Activated T-helper 1 cell treated with anti-CD3 and anti-CD28 coated beads, Interleukin-12 subunit alpha, Interleukin-12 subunit beta, Interleukin-2, Interleukin-4 antibody, amounts not matched to agents 30 ng/mL and 10 ng/mL and 1 ng/mL, durations not matched to agents 14 hours and 24 hours and 36 hours (primary cell): ENCODE data around the gene COPS2. TPM values are rescaled to one million over a fixed set of nuclear protein-coding genes. Genes with fewer than 3 reads are reported as not detected.
A peak's percentile ranks its signal among the peaks of the same experiment; 100 is the strongest.
"Not testable (repeated sequence)": the region's sequence is repeated elsewhere in the genome, so short reads cannot be mapped to it uniquely, and the experiment has no call there.

ENCODE experiments used
- DNase-seq: peaks from one replicate; pipeline ENCODE4 v3.0.0; 2021; ENCODE audit warnings: low spot score
- H3K27ac Mint-ChIP-seq: one replicate; pipeline ENCODE4 v1.8.0; 2021; ENCODE audit warnings: mild to moderate bottlenecking, mixed read lengths
- H3K27me3 Mint-ChIP-seq: one replicate; pipeline ENCODE4 v1.8.0; 2022; ENCODE audit warnings: mild to moderate bottlenecking, moderate library complexity, mixed read lengths; ENCODE audit not compliant: insufficient read depth
- H3K36me3 Mint-ChIP-seq: one replicate; pipeline ENCODE4 v1.8.0; 2021; ENCODE audit warnings: low read depth, mixed read lengths
- H3K4me1 Mint-ChIP-seq: one replicate; pipeline ENCODE4 v1.8.0; 2021; ENCODE audit warnings: low read depth, mixed read lengths
- H3K4me3 Mint-ChIP-seq: one replicate; pipeline ENCODE4 v1.8.0; 2021; ENCODE audit warnings: mild to moderate bottlenecking, moderate library complexity, mixed read lengths
- H3K9me3 Mint-ChIP-seq: one replicate; pipeline ENCODE4 v1.8.0; 2021; ENCODE audit warnings: mixed read lengths
- intact Hi-C: fragments of 100-400 bp; cut with micrococcal nuclease; formaldehyde crosslinking; loops from one replicate; pipeline ENCODE4 v1.15.1; 2024
- total RNA-seq: library from RNA; stranded (reverse); gene quantifications from 2 replicates; pipeline ENCODE4 v1.2.3, GENCODE V29; 2022

The COPS2 gene
- total RNA-seq, 1 donor from 2014 or later: 99.7 TPM

DNA sequence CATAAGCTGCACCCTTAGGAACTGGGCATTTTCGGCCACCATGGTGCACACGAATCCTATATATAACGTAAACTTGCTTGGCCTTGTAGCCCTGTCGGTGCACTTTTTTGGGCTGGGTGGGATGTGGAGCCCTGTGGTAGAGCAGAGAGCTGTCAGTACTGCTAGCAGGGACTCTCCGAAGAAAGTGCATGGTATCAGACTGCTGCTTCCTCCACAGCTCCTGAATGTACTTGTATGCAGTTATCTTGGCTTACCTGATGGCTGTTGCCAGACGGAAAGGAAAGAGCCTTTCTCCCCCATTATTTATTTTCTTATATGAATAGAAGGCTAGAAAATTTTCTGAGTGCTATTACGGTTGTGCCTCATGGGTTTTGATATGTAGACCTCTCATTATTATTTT is 23.1 kb upstream of the COPS2 start:
- peaks cover 1% of the 10 kb centered on the region for H3K27me3 Mint-ChIP-seq
- H3K9me3 Mint-ChIP-seq: no peaks in the 10 kb centered on the region
- no peak overlapping the region for H3K27ac Mint-ChIP-seq
- no peak for DNase-seq
- no peak overlapping the region for H3K4me3 Mint-ChIP-seq
- H3K4me1 Mint-ChIP-seq: peaks cover 14% of the 10 kb centered on the region
- intact Hi-C loops: no loop called here
- H3K36me3 Mint-ChIP-seq: peaks cover 20% of the 10 kb centered on the region

DNA sequence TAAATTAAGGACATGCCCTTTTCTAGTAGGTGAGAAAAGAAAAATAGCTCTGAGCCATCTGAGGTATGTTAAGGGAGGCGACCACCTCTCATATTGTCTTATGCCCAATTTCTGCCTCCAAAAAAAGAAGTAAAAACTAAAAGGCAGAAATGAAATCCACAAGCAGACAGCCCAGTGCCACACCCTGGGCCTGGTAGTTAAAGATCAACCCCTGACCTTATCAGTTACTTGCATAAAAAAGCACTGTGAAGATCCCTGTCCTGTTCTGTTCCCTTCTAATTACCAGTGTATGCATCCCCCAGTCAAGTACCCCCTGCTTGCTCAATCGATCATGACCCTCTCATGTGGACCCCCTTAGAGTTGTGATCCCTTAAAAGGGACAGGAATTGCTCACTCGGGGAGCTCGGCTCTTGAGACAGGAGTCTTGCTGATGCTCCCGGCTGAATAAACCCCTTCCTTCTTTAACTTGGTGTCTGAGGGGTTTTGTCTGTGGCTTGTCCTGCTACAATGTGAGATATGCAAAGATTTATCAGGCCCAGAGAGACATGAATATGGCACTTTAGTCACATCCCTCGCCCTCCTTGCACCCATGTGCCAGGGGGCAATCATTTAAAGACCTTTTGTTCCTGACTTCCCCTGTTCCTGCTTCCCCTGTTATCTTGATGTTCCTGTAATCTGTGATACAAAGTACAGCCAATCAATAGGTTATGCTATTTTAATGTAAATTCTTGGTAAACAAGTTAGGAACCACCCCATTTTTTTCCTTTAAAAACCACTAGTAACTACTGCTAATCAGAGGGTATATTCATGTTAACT is 20.4 kb upstream of the COPS2 start:
- DNase-seq, H3K9me3 Mint-ChIP-seq, H3K27ac Mint-ChIP-seq, H3K4me3 Mint-ChIP-seq, H3K27me3 Mint-ChIP-seq, intact Hi-C loops: not testable (repeated sequence)
- Mint-ChIP-seq H3K4me1 (peaks cover 36% of the 10 kb centered on the region), H3K36me3 (peaks cover 15% of the 10 kb centered on the region)

DNA sequence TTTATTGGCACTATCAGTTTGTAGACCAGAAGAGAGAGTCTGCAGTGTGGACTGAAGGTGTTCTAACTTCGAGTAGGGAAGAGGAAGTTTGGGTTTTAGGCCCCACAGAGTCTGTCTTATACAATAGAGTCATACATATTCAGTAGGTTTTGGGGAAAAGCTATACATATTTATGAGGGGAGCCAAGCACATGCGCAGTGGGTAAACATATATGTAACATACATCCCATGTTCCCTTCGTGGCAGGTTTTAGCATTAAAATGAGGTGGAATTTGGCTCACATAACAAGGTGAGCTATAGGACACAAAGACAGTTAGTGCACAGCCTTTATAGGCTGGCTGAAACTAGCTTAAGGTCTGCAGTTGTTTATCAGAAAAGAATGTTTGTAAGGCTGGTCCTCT is 19.5 kb upstream of the COPS2 start:
- Mint-ChIP-seq H3K36me3 (peaks cover 17% of the 10 kb centered on the region), H3K27ac (no peak overlapping the region), H3K4me3 (no peak overlapping the region), H3K27me3 (no peaks in the 10 kb centered on the region), H3K9me3 (no peaks in the 10 kb centered on the region), H3K4me1 (peaks cover 38% of the 10 kb centered on the region)
- intact Hi-C loops: loop anchor here (5.0 kb wide), 1 partner anchor 447 kb away; the partner anchor contains the start of genes DTWD1 and FAM227B
- no peak for DNase-seq

DNA sequence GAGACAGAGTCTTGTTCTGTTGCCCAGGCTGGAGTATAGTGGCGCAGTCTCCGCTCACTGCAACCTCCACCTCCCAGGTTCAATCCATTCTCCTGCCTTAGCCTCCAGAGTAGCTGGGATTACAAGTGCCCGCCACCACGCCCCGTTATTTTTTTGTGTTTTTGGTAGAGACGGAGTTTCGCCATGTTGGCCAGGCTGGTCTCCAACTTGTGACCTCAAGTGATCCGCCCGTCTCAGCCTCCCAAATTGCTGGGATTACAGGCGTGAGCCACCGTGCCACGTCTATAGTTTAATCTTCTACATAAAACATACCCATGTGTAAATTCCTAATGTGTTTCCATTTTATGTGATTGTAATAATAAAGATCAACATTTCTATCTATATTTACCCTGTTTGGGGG is 16.4 kb upstream of the COPS2 start:
- Mint-ChIP-seq H3K9me3 (no peaks in the 10 kb centered on the region), H3K4me1 (peaks cover 47% of the 10 kb centered on the region), H3K27me3 (no peaks in the 10 kb centered on the region), H3K27ac (no peak overlapping the region), H3K4me3 (peak overlapping the region; percentile 97), H3K36me3 (peaks cover 13% of the 10 kb centered on the region)
- no peak for DNase-seq
- intact Hi-C loops: loop anchor here (5.0 kb wide), 1 partner anchor 451 kb away; the partner anchor contains the start of genes DTWD1 and FAM227B

DNA sequence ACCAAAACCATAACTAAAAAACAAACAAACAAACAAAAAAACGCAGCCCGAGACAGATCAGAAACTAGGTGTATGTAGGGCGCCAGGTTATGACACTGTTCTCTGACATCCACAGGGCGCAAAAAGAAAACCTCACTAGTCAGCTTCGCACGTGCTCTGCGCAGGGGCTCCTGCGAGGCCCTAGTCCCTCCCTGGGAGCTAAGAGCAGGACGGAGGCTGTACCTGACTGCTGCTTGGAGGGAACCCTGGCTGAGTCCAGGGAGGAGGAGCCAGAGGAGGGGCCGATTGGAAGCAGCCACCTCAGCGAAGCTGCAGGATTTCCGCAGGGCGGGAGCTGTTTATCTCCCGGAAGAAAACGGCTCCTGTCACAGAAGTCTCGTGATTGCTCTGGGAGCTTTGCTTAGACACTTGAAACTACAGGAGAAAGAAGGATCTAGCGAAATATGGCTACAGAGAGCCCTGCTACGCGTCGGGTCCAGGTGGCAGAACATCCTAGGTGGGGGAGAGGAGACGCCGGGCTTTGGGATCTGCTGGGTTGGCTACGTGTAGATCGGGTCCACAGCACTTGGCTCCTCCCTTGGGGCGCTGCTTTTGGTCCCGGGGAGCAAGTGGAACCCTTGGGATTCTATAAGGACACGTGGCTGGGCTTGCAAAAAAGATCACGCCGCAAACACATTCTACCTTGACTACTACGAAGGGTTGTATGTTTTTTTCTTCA is 14.6 kb upstream of the COPS2 start, which contains the start of gene GALK2:
TSS of gene GALK2 (plus strand) at position 368 of the 718 bp plus-strand sequence. CDS start at position 444, 76 bp downstream.
- Mint-ChIP-seq H3K4me1 (peaks cover 39% of the 10 kb centered on the region), H3K27ac (peak within 1 kb of the TSS; percentile 96), H3K27me3 (no peaks in the 10 kb centered on the region), H3K36me3 (peaks cover 8% of the 10 kb centered on the region), H3K4me3 (peak within 1 kb of the TSS; percentile 97), H3K9me3 (no peaks in the 10 kb centered on the region)
- intact Hi-C loops: loop anchor here (1.0 to 5.0 kb wide), 3 partner anchors 15 to 452 kb away; partner anchors contain the start of genes CEP152, COPS2, DTWD1 and FAM227B
- DNase-seq: peak; percentile 82

DNA sequence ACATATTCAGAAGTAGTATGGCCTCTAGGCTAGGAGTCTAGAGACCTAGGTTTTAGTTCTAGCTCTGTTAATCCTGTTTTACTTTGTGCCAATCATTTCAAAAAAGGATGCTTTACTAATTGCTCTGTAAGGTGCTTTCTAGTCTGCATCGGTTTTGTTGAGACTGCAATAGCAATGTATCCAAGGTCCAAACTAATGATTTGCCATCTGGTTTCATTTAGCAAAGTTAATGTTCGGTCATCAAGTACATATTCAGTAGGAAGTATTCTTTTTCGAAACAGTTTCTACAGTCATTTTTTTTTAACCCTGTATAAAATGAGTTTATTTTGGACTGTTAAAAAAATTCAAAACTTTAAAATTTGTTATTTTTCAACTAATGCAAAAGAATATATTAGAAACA is 12.6 kb upstream of the COPS2 start:
- Mint-ChIP-seq H3K4me3 (no peak overlapping the region), H3K36me3 (peaks cover 6% of the 10 kb centered on the region), H3K27me3 (no peaks in the 10 kb centered on the region), H3K9me3 (no peaks in the 10 kb centered on the region), H3K4me1 (peaks cover 31% of the 10 kb centered on the region), H3K27ac (no peak overlapping the region)
- intact Hi-C loops: no loop called here
- no peak for DNase-seq

DNA sequence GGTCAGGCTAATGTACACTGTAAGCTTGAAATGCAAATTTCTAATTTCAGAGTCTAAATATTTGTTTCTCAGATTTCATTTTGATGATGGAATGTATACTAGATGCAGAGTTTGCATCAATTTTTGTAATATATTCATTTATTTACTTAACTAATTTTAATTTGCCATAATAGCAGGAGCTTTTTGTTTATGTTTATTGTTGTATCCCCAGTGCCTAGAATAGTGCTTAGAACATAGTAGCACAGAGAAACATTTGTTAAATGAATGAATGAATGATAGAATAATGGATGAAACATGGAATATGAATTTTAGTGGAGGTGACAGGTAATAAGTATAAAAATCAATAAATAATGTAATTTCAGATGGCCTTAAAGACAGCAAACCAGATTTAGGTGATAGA is 9.5 kb upstream of the COPS2 start:
- H3K27ac Mint-ChIP-seq: no peak overlapping the region
- peaks cover 4% of the 10 kb centered on the region for H3K36me3 Mint-ChIP-seq
- peaks cover 8% of the 10 kb centered on the region for H3K4me1 Mint-ChIP-seq
- no peaks in the 10 kb centered on the region for H3K27me3 Mint-ChIP-seq
- no peak overlapping the region for H3K4me3 Mint-ChIP-seq
- DNase-seq: no peak
- intact Hi-C loops: no loop called here
- H3K9me3 Mint-ChIP-seq: no peaks in the 10 kb centered on the region

DNA sequence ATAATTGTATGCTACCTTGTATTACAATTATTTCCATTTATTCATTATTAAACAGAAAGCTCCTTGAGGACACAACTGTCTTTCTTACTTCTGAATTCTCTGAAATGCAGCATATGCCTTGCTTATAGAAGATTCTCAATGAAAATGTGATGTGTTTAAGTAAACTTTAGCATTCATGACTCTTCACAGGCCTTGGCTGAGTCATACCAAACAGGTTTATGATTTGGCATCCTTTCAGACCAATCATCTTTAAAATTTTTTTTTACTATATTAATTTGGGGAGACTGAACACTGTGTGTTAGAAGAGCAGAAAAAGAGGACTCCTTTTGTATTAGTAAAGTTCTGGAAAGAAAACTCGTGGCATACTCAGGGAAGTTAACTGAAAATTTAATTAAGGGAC is 8.3 kb upstream of the COPS2 start:
- Mint-ChIP-seq H3K9me3 (no peaks in the 10 kb centered on the region), H3K27ac (no peak overlapping the region), H3K4me1 (no peaks in the 10 kb centered on the region), H3K4me3 (no peak overlapping the region), H3K36me3 (peaks cover 4% of the 10 kb centered on the region), H3K27me3 (no peaks in the 10 kb centered on the region)
- DNase-seq: no peak
- intact Hi-C loops: no loop called here

DNA sequence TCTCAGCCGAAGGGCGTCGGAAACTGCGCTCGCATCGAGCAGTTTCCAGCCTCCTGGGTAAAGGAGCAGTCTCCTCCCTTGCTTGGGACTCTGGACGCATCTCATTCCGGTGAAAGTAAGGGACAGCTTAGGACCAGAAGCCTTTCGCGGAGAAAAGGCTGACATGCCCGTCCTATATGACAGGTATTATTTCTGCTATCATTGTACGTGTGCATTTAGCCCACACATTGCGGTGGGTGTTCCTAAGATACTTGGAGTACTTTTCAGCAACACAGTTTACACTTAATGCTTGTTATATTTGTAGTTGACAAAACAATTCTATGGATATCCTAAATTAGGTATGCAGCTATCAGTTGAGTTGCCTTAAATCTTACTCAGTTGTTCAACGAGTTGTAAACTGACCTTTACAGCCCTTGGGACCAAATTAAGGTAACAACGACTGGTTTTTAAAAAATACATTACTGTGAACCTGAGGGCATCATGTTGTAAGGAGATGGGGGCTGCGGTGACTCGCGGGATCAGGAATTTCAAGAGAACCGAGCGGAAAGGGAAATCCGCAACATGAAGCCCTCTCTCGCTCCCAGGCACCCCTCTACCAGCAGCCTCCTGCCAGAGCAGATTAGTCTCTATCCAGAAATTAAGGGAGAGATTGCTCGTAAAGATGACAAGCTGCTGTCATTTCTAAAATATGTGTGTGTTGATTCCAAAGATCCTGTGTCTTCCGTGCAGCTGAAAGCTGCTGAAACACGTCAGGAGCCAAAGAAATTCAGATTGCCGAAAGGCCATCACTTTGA is 632 bp upstream of the COPS2 start:
- H3K4me3 Mint-ChIP-seq: peak overlapping the region; percentile 99
- H3K4me1 Mint-ChIP-seq: peaks cover 44% of the 10 kb centered on the region
- peak overlapping the region; percentile 99 for H3K27ac Mint-ChIP-seq
- H3K36me3 Mint-ChIP-seq: peaks cover 9% of the 10 kb centered on the region
- intact Hi-C loops: loop anchor here (1.0 to 10.0 kb wide), 16 partner anchors 14 to 1751 kb away; partner anchors contain the start of genes AP4E1, CEP152, DTWD1 and DUT
- peaks cover 3% of the 10 kb centered on the region for H3K27me3 Mint-ChIP-seq
- no peaks in the 10 kb centered on the region for H3K9me3 Mint-ChIP-seq
- no peak for DNase-seq

DNA sequence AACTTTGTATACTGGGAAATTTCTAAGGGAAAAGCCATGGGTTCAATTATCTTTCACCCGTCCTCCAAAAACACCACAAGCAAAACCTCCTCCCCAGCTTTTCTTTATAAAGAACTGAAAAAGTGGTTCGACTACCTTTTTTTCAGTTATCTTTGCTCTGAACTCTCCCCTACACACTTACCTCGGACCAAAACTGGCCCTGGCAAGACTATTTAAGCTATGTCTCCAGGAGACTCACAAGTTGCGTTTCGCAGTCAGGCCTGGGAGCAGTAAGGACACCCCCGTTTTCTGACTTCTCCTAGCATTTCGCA is 645 bp downstream of the COPS2 start:
- no peaks in the 10 kb centered on the region for H3K9me3 Mint-ChIP-seq
- peaks cover 12% of the 10 kb centered on the region for H3K36me3 Mint-ChIP-seq
- H3K4me3 Mint-ChIP-seq: peak overlapping the region; percentile 99
- H3K4me1 Mint-ChIP-seq: peaks cover 48% of the 10 kb centered on the region
- H3K27ac Mint-ChIP-seq: peak overlapping the region; percentile 99
- peaks cover 3% of the 10 kb centered on the region for H3K27me3 Mint-ChIP-seq
- DNase-seq: no peak
- intact Hi-C loops: loop anchor here (1.0 to 10.0 kb wide), 16 partner anchors 16 to 1753 kb away; partner anchors contain the start of genes AP4E1, CEP152, DTWD1 and DUT

DNA sequence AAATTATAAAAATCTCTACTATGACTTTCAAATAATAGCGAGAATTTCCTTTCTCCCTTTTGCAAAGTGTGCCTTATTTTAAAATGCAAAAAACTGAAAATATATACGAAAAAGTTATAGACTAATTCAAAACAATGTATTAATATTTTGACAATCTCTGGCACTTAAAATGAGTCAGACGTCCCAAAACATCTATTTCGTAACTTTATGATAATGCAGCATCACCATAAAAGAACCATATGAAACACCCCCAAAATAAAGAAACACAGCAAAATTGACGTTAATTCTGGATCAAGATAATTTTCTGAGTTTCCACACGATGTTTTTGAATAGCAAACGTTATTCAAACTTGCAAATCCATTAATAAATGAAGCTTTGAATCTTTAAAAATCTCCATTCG is 1.0 kb downstream of the COPS2 start:
- peaks cover 48% of the 10 kb centered on the region for H3K4me1 Mint-ChIP-seq
- no peak for DNase-seq
- no peaks in the 10 kb centered on the region for H3K9me3 Mint-ChIP-seq
- intact Hi-C loops: loop anchor here (2.0 to 10.0 kb wide), 5 partner anchors 292 to 1270 kb away; partner anchors contain the start of genes DTWD1, FAM227B, GABPB1 and USP8
- peaks cover 3% of the 10 kb centered on the region for H3K27me3 Mint-ChIP-seq
- H3K27ac Mint-ChIP-seq: peak overlapping the region; percentile 99
- H3K36me3 Mint-ChIP-seq: peaks cover 12% of the 10 kb centered on the region
- H3K4me3 Mint-ChIP-seq: peak overlapping the region; percentile 99

DNA sequence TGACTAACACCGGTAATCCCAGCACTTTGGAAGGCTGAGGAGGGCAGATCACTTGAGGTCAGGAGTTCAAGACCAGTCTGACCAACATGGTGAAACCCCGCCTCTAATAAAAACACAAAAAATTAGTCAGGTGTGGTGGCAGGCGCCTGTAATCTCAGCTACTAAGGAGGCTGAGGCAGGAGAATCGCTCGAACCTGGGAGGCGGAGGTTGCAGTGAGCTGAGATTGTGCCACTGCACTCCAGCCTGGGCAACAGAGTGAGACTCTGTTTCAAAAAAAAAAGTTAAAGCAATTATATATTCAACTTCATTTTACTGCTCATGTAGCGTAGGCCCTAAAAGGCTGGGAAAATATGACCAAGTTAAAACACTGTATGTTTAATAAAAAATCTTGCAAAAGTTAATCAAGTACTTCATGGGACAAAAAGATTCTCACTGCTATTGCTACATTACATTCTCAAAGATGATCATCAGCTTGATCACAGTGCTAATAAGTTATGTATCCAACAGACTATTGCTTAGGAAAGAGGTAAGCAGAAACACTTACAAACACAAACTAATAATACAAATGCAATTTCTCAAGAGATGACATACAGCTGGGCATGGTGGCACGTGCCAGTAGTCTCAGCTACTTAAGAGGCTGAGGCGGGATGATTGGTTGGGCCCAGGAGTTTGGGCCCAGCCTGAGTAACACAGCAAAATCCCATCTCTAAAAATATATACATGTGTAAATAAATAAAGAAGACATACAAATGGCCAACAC is 2.7 kb downstream of the COPS2 start:
- no peak overlapping the region for H3K27ac Mint-ChIP-seq
- no peaks in the 10 kb centered on the region for H3K9me3 Mint-ChIP-seq
- peaks cover 48% of the 10 kb centered on the region for H3K4me1 Mint-ChIP-seq
- H3K27me3 Mint-ChIP-seq: peaks cover 2% of the 10 kb centered on the region
- no peak for DNase-seq
- peak overlapping the region; percentile 69 for H3K4me3 Mint-ChIP-seq
- intact Hi-C loops: loop anchor here (10.0 kb wide), 2 partner anchors 912 to 1272 kb away; partner anchors contain the start of gene USP8
- H3K36me3 Mint-ChIP-seq: peaks cover 13% of the 10 kb centered on the region
